NCI-H2081 (cell line): ENCODE results near the gene RINL.
"Not testable (repeated sequence)": the region's sequence is repeated elsewhere in the genome, so short reads cannot be mapped to it uniquely, and the experiment has no call there.

Source experiments
- DNase-seq, 2 experiments: peaks; one replicate each; lab custom pipeline; 2025; lab: John Stamatoyannopoulos, UW

Gene RINL

DNA sequence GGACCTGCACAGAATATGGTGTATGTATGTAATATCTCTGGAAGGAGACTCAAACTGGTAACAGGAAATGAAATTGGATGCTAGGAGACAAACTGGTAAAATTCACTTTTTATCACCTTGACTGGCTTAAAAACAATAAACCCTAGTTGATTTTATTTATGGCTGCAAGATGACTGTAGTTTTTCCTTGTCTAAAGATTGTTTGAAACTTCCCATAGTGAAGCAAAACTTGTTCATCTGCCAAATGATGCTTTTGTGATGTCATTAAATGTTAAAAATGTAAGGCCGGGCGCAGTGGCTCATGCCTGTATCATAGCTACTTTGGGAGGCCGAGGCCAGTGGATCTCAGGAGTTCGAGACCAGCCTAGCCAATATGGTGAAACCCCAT is 44.0 kb downstream of the RINL start:
- DNase-seq: no peak

DNA sequence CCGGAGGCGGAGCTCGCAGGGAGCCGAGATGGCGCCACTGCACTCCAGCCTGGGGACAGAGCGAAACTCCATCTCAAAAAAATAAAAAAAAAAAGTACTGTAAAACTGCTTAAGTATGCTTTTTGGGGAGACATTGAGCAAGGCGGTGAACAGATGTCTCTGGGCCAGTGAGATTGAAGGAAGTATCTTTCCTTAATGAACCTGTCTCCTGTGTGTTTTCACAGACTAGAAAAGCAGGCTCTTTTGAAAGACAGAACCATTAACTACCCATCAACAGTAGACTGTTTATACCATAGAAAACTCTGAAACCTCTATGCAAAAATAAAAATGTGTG is 45.0 kb downstream of the RINL start:
- no peak for DNase-seq

DNA sequence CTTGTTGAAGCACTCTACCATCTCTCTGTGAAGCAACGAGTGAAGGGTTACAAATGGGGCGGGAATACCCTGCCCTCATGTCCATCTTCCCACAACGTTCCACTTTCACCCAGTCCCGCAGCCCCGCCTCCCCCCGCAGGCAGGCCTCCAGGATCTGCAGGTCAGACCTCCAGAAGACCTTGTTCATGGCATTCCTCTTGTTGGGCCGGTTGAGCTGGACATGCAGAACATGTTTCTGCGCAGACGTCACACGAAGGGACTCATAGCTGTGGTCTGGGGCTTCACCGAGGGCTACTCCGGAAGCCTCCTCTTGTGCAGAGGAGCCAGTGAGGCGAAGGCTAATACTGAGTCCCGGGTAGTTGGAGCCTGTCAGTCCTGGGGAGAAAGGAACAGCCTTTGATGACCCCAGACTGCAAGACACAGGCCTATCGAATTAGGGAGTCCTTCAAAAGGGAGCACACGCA is 46.9 kb downstream of the RINL start:
- peak in 1 of 2 experiments; percentile 18 for DNase-seq

DNA sequence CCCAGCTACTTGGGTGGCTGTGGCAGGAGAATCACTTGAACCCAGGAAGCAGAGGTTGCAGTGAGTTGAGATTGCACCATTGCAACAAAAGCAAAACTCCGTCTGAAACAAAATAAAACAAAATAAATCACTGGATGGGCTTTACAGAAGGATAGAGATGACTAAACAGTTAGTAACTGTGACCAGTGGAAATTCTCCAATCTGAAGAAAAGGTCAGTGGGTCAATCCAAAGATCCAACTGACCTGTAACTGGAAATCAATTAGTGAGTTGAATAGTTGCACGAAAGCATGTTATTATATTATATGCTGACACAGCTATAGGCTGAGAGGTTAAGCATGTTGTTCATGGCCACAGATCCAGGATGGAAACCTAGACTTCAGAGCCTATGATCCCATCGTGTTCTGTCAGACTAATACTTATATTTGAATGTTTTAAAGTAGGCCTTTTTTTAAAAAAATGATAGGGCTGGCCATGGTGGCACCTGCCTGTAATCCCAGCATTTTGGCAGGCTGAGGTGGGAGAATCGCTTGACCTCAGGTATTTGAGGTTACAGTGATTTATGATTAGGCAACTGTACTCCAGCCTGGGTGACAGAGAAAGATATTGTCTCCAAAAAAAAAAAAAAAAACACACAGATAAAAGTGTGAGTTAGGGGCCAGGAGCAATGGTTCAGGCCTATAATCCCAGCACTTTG is 47.9 kb downstream of the RINL start:
- DNase-seq: no peak

DNA sequence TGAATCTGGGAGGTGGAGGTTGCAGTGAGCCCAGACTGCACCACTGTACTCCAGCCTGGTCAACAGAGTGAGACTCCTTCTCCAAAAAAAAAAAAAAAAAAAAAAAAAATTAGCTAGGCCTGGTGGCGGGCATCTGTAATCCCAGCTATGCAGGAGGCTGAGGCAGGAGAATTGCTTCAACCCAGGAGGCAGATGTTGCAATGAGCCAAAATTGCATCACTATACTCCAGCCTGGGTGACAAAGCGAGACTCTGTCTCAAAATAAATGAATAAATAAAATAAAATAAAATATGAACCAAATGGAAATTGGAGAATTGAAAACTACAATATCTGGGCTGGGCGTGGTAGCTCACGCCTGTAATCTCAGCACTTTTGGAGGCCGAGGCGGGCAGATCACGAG is 48.9 kb downstream of the RINL start:
- not testable (repeated sequence) for DNase-seq

DNA sequence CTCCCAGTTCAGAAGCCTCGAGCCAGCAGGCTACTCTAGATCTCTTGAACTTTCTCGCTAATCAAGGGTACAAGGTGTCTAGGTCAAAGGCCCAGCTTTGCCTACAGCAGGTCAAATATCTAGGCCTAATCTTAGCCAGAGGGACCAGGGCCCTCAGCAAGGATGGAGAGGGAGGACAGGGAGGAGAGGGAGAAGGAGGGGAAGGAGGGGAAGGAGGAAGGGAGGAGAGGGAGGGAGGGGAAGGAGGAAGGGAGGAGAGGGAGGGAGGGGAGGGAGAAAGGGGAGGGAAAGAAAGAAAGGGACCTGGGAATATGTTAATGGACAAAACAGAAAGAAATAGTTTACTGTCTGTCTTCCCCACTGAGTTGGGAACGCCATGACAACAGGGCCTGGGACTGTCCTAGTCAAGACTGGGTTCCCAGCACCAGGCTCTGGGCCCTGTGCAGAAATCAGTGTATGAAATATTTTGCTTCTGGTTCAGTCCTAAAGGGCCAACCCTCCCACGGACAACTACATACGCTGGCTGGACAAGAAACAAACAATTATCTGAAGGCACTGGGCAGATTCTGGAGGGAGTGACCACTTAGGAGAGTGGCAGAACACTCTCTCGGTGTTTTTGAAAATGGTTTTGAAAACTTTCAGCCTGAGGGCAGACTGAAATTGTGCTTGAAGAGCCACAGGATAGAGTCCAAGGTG is 51.1 kb downstream of the RINL start:
- DNase-seq: no peak

DNA sequence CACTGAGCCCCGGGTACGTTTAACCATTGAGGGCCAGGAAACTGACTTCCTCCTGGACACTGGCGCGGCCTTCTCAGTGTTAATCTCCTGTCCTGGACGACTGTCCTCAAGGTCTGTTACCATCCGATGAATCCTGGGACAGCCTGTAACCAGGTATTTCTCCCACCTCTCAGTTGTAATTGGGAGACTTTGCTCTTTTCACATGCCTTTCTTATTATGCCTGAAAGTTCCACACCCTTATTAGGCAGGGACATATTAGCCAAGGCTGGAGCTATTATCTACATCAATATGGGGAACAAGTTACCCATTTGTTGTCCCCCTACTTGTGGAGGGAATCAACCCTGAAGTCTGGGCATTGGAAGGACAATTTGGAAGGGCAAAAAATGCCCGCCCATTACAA is 52.1 kb downstream of the RINL start:
- not testable (repeated sequence) for DNase-seq

DNA sequence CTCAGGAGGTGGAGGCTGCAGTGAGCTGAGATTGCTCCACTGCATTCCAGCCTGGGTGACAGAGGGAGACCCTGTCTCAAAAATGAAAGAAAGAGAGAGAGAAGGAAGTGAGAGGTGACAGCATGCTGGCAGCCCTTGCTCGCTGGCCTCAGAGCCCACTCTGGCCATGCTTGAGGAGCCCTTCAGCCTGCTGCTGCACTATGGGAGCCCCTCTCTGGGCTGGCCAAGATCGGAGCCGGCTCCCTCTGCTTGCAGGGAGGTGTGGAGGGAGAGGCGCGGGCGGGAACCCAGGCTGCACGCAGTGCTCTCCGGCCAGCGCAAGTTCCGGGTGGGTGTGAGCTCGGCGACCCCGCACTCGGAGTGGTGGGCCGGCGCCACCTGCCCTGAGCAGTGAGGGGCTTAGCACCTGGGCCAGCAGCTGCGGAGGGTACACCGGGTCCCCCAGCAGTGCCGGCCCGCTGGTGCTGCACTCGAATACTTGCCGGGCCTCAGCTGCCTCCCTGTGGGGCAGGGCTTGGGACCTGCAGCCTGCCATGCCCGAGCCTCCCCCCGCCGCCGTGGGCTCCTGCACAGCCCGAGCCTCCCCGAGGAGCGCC is 56.7 kb downstream of the RINL start:
- DNase-seq: not testable (repeated sequence)

DNA sequence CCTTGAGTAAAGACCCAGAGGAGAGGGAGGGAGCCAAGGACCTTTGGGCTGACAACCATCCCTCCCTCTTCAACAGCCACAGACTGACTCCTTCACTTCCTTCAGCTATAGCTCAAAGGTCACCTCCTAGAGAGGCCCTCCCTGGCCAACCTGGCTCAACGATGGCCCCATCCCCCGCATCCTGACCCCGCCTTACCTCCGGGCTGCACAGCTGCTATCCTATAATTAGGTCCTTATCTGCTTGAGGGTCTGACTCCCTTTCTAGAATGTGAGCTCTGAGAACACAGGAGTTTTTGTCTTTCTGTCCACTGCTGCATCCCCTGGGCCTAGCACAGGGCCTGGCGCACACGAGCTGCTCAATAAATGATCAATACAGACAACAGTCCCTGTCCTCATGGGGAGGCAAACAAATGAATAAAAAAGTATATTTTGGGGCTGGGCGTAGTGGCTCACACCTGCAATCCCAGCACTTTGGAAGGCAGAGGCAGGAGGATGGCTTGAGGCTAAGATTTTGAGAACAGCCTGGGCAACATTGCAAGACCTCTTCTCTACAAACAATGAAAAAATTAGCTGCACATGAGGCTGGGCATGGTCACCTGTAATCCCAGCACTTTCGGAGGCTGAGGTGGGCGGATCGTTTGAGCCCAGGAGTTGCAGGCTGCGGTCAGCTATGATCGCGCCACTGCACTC is 58.7 kb downstream of the RINL start:
- no peak for DNase-seq
